Thyroid gland (tissue), 4 donors: ENCODE measurements around the gene MYADML2. TPM values are rescaled to one million over a fixed set of nuclear protein-coding genes. Genes with fewer than 3 reads are reported as not detected.

Experiments
- DNase-seq, 2 donors: peaks; one replicate each; pipeline ENCODE4 v3.0.0-alpha.2; 2019
- H3K27ac ChIP-seq, 3 donors: fragments of 200-600 bp; sonication (generic); 1 replicate in 2 of 3; 2 replicates in 1 of 3; pipeline ENCODE4 v1.5.1; 2016 to 2019; ENCODE audit warnings: mild to moderate bottlenecking in 1 of 3, moderate library complexity in 1 of 3
- H3K27me3 ChIP-seq: fragments of 200-600 bp; sonication (generic); one replicate; pipeline ENCODE4 v1.5.1; 2019
- H3K36me3 ChIP-seq, 2 donors: fragments of 200-600 bp; sonication (generic); one replicate each; pipeline ENCODE4 v1.5.1; 2016 to 2019
- H3K4me1 ChIP-seq, 2 donors: fragments of 200-600 bp; sonication (generic); one replicate each; pipeline ENCODE4 v1.5.1; 2017 to 2019
- H3K4me3 ChIP-seq, 3 donors: fragments of 200-600 bp; sonication (generic); replicated peaks in 1 of 3; 1 replicate in 2 of 3; 2 replicates in 1 of 3; pipeline ENCODE4 v1.5.1; 2016; ENCODE audit warnings: mild to moderate bottlenecking in 1 of 3
- H3K9me3 ChIP-seq: fragments of 200-600 bp; sonication (generic); one replicate; pipeline ENCODE4 v1.5.1; 2017
- POLR2A ChIP-seq, 2 donors: fragments of 450-650 bp; IDR thresholded peaks; one replicate each; pipeline ENCODE4 v1.6.1; 2017; ENCODE audit warnings: antibody characterized with exemption in 2 of 2, mild to moderate bottlenecking in 2 of 2, moderate library complexity in 1 of 2
- WGBS, 2 donors: methylation state at CpG; one replicate each; pipeline ENCODE4 v1.1.5; 2017; 5-methylcytosine and 5-hydroxymethylcytosine counted together
- intact Hi-C: fragments of 100-400 bp; cut with DNase I; formaldehyde crosslinking; loops from one replicate; pipeline ENCODE4 v1.15.1; 2023
- total RNA-seq, 4 donors: library from RNA; depleted of rRNA; stranded (reverse); fragments of >200 nt; gene quantifications; one replicate each; pipeline ENCODE4 v1.2.3, GENCODE V29; 2016
- TF ChIP-seq, protein P1 (sequence below), 6 experiments: fragments of 200-600 bp in 3 of 6; fragments of 450-650 bp in 3 of 6; sonication (generic) in 3 of 6; IDR thresholded peaks; one replicate each; pipeline ENCODE4 v1.5.1; 2016 to 2019; ENCODE audit warnings: antibody characterized with exemption in 6 of 6, mild to moderate bottlenecking in 2 of 6, inconsistent platforms in 1 of 6, moderate library complexity in 1 of 6

Gene MYADML2
- total RNA-seq, 4 donors from 2014 or later = not detected

DNA sequence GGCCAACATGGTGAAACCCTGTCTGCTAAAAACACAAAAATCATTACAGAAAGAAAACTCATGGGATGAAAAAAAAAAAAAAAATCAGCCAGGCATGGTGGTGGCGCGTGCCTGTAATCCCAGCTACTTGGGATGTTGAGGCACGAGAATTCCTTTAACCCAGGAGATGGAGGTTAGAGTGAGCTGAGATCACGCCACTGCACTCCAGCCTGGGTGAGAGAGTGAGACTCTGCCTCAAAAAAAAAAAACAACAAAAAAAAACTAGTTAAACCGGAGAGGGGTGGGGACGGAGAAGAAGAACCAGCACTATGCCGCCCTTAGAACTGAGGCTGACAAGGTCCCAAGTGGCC lies 21.3 kb upstream of the MYADML2 start:
- TF ChIP-seq, protein P1, sequence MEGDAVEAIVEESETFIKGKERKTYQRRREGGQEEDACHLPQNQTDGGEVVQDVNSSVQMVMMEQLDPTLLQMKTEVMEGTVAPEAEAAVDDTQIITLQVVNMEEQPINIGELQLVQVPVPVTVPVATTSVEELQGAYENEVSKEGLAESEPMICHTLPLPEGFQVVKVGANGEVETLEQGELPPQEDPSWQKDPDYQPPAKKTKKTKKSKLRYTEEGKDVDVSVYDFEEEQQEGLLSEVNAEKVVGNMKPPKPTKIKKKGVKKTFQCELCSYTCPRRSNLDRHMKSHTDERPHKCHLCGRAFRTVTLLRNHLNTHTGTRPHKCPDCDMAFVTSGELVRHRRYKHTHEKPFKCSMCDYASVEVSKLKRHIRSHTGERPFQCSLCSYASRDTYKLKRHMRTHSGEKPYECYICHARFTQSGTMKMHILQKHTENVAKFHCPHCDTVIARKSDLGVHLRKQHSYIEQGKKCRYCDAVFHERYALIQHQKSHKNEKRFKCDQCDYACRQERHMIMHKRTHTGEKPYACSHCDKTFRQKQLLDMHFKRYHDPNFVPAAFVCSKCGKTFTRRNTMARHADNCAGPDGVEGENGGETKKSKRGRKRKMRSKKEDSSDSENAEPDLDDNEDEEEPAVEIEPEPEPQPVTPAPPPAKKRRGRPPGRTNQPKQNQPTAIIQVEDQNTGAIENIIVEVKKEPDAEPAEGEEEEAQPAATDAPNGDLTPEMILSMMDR (IDR thresholded peaks at IDR 0.05) = no peak
- TF ChIP-seq POLR2A (IDR thresholded peaks at IDR 0.05) = no peak
- Histone ChIP-seq H3K4me3 (no peak overlapping the region), H3K36me3 (no peaks in the 10 kb centered on the region), H3K9me3 (no peaks in the 10 kb centered on the region), H3K27ac (no peak overlapping the region), H3K27me3 (no peaks in the 10 kb centered on the region), H3K4me1 (peaks cover 10 to 15% of the 10 kb centered on the region in 2 donors)
- intact Hi-C loops = no loop called here
- WGBS, 2 donors = 48 to 57% methylated on average over 7 of the region's 7 CpGs
- no peak for DNase-seq

DNA sequence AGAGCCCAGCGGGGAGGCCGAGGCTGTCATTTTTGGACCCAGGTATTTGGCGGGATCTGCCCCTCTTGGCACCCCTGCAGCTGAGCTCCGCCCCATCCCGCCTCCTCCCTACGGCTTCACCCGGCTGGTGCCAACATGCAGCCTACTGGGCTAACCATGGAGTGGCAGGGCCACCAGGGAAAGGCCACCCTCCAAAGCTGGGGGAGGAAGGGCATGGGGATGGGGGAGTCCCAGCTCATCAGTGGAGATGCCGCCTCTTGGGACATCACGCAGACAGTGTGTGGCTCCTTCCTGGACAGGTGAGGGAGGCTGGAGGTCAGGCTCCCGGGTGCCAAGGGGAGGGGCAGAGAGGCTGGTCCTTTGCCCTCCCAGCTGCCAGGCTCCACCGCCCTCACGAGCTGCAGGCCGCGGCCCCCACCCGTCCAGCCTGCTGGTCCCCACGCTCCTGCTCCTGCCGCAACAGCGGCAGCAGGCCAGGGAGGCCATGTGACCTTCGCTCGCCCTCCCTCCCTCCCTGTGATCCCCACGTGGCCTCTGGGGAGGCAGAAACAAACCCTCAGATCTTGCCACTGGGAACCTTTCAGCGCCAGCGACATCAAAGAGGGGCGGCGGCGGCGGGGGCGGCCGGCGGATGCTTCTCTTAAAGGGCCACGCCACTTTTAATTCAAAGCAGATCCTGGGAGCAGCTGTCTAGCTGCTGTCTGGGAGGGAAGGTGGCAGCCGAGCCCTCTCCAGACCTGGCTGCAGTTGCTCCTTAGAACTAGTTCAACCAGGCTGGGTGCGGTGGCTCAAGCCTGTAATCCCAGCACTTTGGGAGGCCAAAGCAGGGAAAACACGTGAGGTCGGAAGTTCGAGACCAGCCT lies 20.7 kb upstream of the MYADML2 start:
- no peaks in the 10 kb centered on the region for H3K27me3 ChIP-seq
- TF ChIP-seq, protein P1 (IDR thresholded peaks at IDR 0.05) = no peak
- no peak for TF ChIP-seq POLR2A (IDR thresholded peaks at IDR 0.05)
- no peaks in the 10 kb centered on the region for H3K36me3 ChIP-seq
- no peak overlapping the region for H3K4me3 ChIP-seq
- H3K9me3 ChIP-seq = no peaks in the 10 kb centered on the region
- WGBS, 2 donors = 18% methylated on average over 15 to 18 of the region's 36 CpGs
- intact Hi-C loops = no loop called here
- peak; percentile 81 to 90 for DNase-seq
- H3K27ac ChIP-seq = no peak overlapping the region
- H3K4me1 ChIP-seq = peaks cover 10 to 15% of the 10 kb centered on the region in 2 donors

DNA sequence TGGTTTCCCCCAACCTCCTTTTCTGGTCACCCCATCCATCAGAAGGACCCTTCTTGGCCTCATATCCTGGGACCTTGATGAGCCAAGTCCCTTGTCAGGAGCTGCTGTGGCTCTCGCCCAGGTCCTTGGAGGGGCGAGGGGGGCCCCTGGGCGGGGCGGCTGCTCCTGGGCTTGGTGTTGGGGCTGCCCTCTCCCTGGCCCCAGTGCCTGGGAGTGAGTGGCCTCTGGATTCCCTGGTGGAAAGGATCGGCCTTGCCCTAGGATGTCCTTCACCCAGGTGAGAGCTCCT lies 20.2 kb upstream of the MYADML2 start:
- no peak for DNase-seq
- 35 to 64% methylated on average over 4 to 5 of the region's 5 CpGs for WGBS, 2 donors
- no peak overlapping the region for H3K4me3 ChIP-seq
- intact Hi-C loops = no loop called here
- H3K27me3 ChIP-seq = no peaks in the 10 kb centered on the region
- H3K36me3 ChIP-seq = no peaks in the 10 kb centered on the region
- no peaks in the 10 kb centered on the region for H3K9me3 ChIP-seq
- peaks cover 10 to 15% of the 10 kb centered on the region in 2 donors for H3K4me1 ChIP-seq
- no peak overlapping the region for H3K27ac ChIP-seq
- TF ChIP-seq POLR2A (IDR thresholded peaks at IDR 0.05) = no peak
- TF ChIP-seq, protein P1 (IDR thresholded peaks at IDR 0.05) = no peak

DNA sequence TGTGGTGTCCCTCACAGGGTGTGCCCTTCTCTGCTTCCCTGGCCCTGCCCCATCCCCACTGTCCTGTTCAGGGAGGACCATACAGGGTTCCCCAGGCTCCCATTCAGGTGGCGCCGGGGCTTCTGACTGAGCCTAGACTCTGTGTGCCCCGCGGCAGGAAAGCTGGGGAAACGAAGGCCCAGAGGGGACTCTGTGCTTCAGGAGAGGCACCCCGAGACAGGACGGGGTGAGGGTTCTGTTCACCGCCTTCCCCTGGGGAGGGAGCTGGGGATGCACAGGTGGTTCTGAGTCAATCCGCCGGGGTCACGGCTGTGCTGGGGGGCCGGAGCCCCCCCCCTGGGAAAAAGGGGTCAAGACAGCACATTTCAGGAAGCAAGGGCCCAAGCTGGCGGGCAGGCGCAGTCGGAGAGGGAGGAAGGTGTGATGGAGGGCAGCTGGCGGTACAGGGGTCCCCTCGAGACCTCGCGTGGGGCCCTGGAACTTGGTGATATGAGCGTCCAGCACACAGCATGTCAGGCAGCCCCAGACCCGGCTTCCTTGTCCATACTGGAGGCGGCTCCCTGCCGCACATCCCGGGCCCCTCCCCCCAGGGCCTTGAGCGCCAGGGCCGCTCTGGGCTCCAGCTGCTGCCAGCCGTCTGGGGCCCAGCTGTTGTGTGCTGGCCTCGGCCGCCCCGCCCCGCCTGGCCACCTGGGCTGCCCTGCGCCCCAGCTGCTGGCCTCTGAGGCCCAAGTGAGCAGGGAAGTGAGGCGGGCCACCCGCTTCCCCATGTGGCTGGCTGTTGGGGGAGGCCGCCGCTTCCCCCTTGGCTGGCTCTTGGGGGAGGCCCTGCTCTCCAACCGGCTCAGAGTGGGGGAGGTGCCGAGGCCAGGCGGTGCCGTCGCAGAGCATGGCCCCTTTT lies 19.6 kb upstream of the MYADML2 start:
- Histone ChIP-seq H3K4me3 (no peak overlapping the region), H3K36me3 (no peaks in the 10 kb centered on the region), H3K9me3 (no peaks in the 10 kb centered on the region), H3K27me3 (peaks cover 5% of the 10 kb centered on the region), H3K4me1 (peaks cover 10 to 18% of the 10 kb centered on the region in 2 donors), H3K27ac (no peak overlapping the region)
- 63% methylated on average over 11 to 17 of the region's 41 CpGs for WGBS, 2 donors
- intact Hi-C loops = no loop called here
- DNase-seq = no peak
- TF ChIP-seq POLR2A (IDR thresholded peaks at IDR 0.05) = no peak
- TF ChIP-seq, protein P1 (IDR thresholded peaks at IDR 0.05) = no peak
